K562 (cell line): Measurements from ENCODE around the gene GNAL. TPM values are rescaled to one million over a fixed set of nuclear protein-coding genes. Genes with fewer than 3 reads are reported as not detected.

Experiments used
- ATAC-seq: fragments of 200-7000 bp; cut with Tn5 transposase; 3 replicates; pipeline ENCODE4 v1.9.1; 2020; ENCODE audit warnings: moderate library complexity
- BruUV-seq: library from RNA; stranded (reverse); fragments of 400-500 nt; replicated peaks from 2 replicates; lab custom pipeline; 2021; lab: Mats Ljungman, UMichigan
- CTCF ChIA-PET: fragments of 300-600 bp; formaldehyde crosslinking; extraction: SDS; loops from one replicate; lab custom pipeline; 2021; ENCODE audit warnings: low intra/inter-chr PET ratio; lab: Yijun Ruan, JAX
- POLR2A ChIA-PET: fragments of 300-600, 350-650 bp; sonication (Branson Sonifier 250); formaldehyde crosslinking; extraction: SDS; loops from one replicate; lab custom pipeline; 2021; ENCODE audit warnings: antibody characterized with exemption, inconsistent platforms; lab: Yijun Ruan, JAX
- DNase-seq, 4 experiments: peaks; one replicate each; pipeline versions ENCODE4 v3.0.0 to v3.0.0-alpha.2; 2011 to 2018; ENCODE audit warnings: low spot score in 3 of 4, mixed read lengths in 3 of 4; ENCODE audit errors: extremely low read depth in 1 of 4
- FAIRE-seq: peaks from 2 replicates; lab custom pipeline; 2011; peaks lifted over from hg19 to GRCh38; lab: Jason Lieb, UNC
- H2AFZ ChIP-seq: 2 replicates; pipeline ENCODE4 v1.6.0; 2011; ENCODE audit warnings: low read depth, low read length, control low read depth, inconsistent platforms
- H3K27ac ChIP-seq: fragments of 200-600 bp; 3 replicates; pipeline ENCODE4 v1.8.0; 2011; ENCODE audit warnings: low read depth, mild to moderate bottlenecking, control low read depth, inconsistent platforms, low read length, moderate library complexity, mixed read lengths; ENCODE audit errors: extremely low read depth
- H3K27me3 ChIP-seq, 2 experiments: fragments of 300-600 bp in 1 of 2; 2 replicates in 1 of 2; 3 replicates in 1 of 2; pipeline versions ENCODE4 v1.6.0 to v1.8.0; 2011; ENCODE audit warnings: inconsistent platforms in 2 of 2, low read length in 2 of 2, mild to moderate bottlenecking in 1 of 2, mixed read lengths in 1 of 2, moderate library complexity in 1 of 2; ENCODE audit not compliant: control insufficient read depth in 2 of 2, insufficient read depth in 2 of 2
- H3K36me3 ChIP-seq: fragments of 300-600 bp; 3 replicates; pipeline ENCODE4 v1.8.0; 2011; ENCODE audit warnings: mild to moderate bottlenecking, low read length, inconsistent platforms; ENCODE audit not compliant: control insufficient read depth, insufficient read depth
- H3K4me1 ChIP-seq, 2 experiments: fragments of 200-600 bp in 1 of 2; replicated peaks in 1 of 2; 2 replicates in 1 of 2; 3 replicates in 1 of 2; pipeline versions ENCODE4 v1.5.1 to v1.8.0; 2011; ENCODE audit warnings: inconsistent platforms in 2 of 2, low read length in 2 of 2, mild to moderate bottlenecking in 1 of 2, mixed read lengths in 1 of 2, moderate library complexity in 1 of 2; ENCODE audit not compliant: control insufficient read depth in 2 of 2, insufficient read depth in 2 of 2
- H3K4me2 ChIP-seq: 2 replicates; pipeline ENCODE4 v1.6.1; 2011; ENCODE audit warnings: low read length, control low read depth, inconsistent platforms, mixed read lengths; ENCODE audit not compliant: insufficient read depth
- H3K4me3 ChIP-seq: fragments of 200-600 bp; sonication (generic), shearing (Covaris generic); 2 replicates; pipeline ENCODE4 v1.5.1; 2016; ENCODE audit warnings: control low read depth, inconsistent platforms
- H3K79me2 ChIP-seq: fragments of 200-600 bp; 3 replicates; pipeline ENCODE4 v1.8.0; 2011; ENCODE audit warnings: low read length, inconsistent platforms; ENCODE audit not compliant: control insufficient read depth, insufficient read depth
- H3K9ac ChIP-seq, 2 experiments: 2 replicates each; pipeline versions ENCODE4 v1.6.0 to v1.6.1; 2011; ENCODE audit warnings: low read depth in 2 of 2, low read length in 2 of 2, control low read depth in 1 of 2, inconsistent platforms in 1 of 2, mild to moderate bottlenecking in 1 of 2, mixed read lengths in 1 of 2; ENCODE audit not compliant: insufficient read depth in 1 of 2
- H3K9me1 ChIP-seq: one replicate; pipeline ENCODE4 v1.6.0; 2011; ENCODE audit warnings: inconsistent platforms, mild to moderate bottlenecking, low read length, moderate library complexity; ENCODE audit not compliant: control insufficient read depth, insufficient read depth
- H3K9me3 ChIP-seq: replicated peaks from 2 replicates; pipeline ENCODE4 v1.5.1; 2011; ENCODE audit warnings: low read depth, low read length, inconsistent platforms; ENCODE audit not compliant: control insufficient read depth, insufficient read depth
- H4K20me1 ChIP-seq: replicated peaks from 2 replicates; pipeline ENCODE4 v1.6.1; 2011; ENCODE audit warnings: low read length, inconsistent platforms, mixed read lengths; ENCODE audit not compliant: control insufficient read depth, insufficient read depth
- ADNP ChIP-seq: fragments of 200-800 bp; sonication (Bioruptor generic); IDR thresholded peaks from 2 replicates; pipeline ENCODE4 v1.6.1; 2016; ENCODE audit warnings: missing genetic modification characterization, missing compliant biosample characterization
- AFF4 ChIP-seq: sonication (generic); formaldehyde crosslinking; IDR thresholded peaks from 2 replicates; pipeline ENCODE4 v1.8.0; 2023; ENCODE audit warnings: mild to moderate bottlenecking, missing genetic modification reagents
- CHCHD3 ChIP-seq: fragments of 250-450 bp; sonication (Bioruptor Pico); IDR thresholded peaks from 2 replicates; pipeline ENCODE4 v2.1.2; 2022; ENCODE audit warnings: mild to moderate bottlenecking
- DEAF1 ChIP-seq: fragments of 450-650 bp; formaldehyde crosslinking; IDR thresholded peaks from 2 replicates; pipeline ENCODE4 v1.4.0; 2020; ENCODE audit warnings: mild to moderate bottlenecking, moderate library complexity
- MAFF ChIP-seq: IDR thresholded peaks from 2 replicates; pipeline ENCODE4 v1.6.1; 2012; ENCODE audit warnings: low read length, improper control_type of control experiment
- PBX2 ChIP-seq, 2 experiments: IDR thresholded peaks in 1 of 2; conservative IDR thresholded peaks in 1 of 2; 2 replicates each; pipeline ENCODE4 v1.6.1; 2016; ENCODE audit warnings: low read depth in 2 of 2, mild to moderate bottlenecking in 1 of 2, missing compliant biosample characterization in 1 of 2, missing genetic modification characterization in 1 of 2, moderate library complexity in 1 of 2
- SIX5 ChIP-seq, 2 experiments: IDR thresholded peaks; 2 replicates each; pipeline ENCODE4 v1.6.1; 2011; ENCODE audit warnings: low read length in 2 of 2, borderline replicate concordance in 1 of 2, low read depth in 1 of 2, mild to moderate bottlenecking in 1 of 2, moderate library complexity in 1 of 2; ENCODE audit not compliant: insufficient read depth in 1 of 2
- XRCC3 ChIP-seq: fragments of 450-650 bp; IDR thresholded peaks from 2 replicates; pipeline ENCODE4 v1.6.1; 2017; ENCODE audit warnings: mild to moderate bottlenecking, moderate library complexity
- ZEB2 ChIP-seq: fragments of 450-650 bp; IDR thresholded peaks from 2 replicates; pipeline ENCODE4 v1.6.1; 2016
- ZKSCAN3 ChIP-seq: fragments of 250-450 bp; sonication (Bioruptor Pico); IDR thresholded peaks from 2 replicates; pipeline ENCODE4 v1.4.0; 2020
- ZNF347 ChIP-seq: fragments of 450-650 bp; formaldehyde crosslinking; IDR thresholded peaks from 2 replicates; pipeline ENCODE4 v1.4.0; 2020; ENCODE audit warnings: low read depth, mild to moderate bottlenecking, moderate library complexity
- ZNF408 ChIP-seq: fragments of 250-450 bp; sonication (Bioruptor Pico); IDR thresholded peaks from 2 replicates; pipeline ENCODE4 v1.4.0; 2020; ENCODE audit warnings: low read depth, mild to moderate bottlenecking, moderate library complexity
- ZNF512 ChIP-seq: IDR thresholded peaks from 2 replicates; pipeline ENCODE4 v1.6.1; 2016; ENCODE audit warnings: missing genetic modification characterization, missing compliant biosample characterization
- WGBS: fragments of 100-300 bp; shearing (Covaris generic); methylation state at CpG from one replicate; pipeline ENCODE4 v1.1.6; 2016; ENCODE audit warnings: low coverage, mixed read lengths; ENCODE audit not compliant: insufficient coverage; ENCODE audit errors: missing lambda C conversion rate; 5-methylcytosine and 5-hydroxymethylcytosine counted together
- in situ Hi-C: fragments of 300-500 bp; cut with MboI; formaldehyde crosslinking; loops from 4 replicates; pipeline ENCODE4 v1.15.0; 2018; ENCODE audit warnings: inconsistent platforms, mixed read lengths
- intact Hi-C: fragments of 100-400 bp; cut with micrococcal nuclease; formaldehyde crosslinking; loops from 2 replicates; pipeline ENCODE4 v1.14.2; 2022
- polyA plus RNA-seq, 8 experiments: library from polyadenylated mRNA; depleted of rRNA in 4 of 8; stranded (reverse) in 5 of 8; unstranded in 3 of 8; fragments of >200 nt; fragmentation: Nextera tagmentation in 2 of 8; fragmentation: Illumina TruSeq in 1 of 8; extraction: Ambion mirVana in 2 of 8; extraction: Trizol in 1 of 8; gene quantifications; 2 replicates each; pipeline versions ENCODE4 v1.2.1 to v1.2.3, GENCODE V29; 2011 to 2014; ENCODE audit warnings: inconsistent platforms in 1 of 8, missing spikeins in 1 of 8
- total RNA-seq, 7 experiments: library from RNA; depleted of rRNA in 6 of 7; stranded (reverse); fragments of >200 nt in 6 of 7; fragmentation: Illumina TruSeq in 2 of 7; extraction: Trizol in 2 of 7; gene quantifications; 2 replicates each; pipeline versions ENCODE4 v1.2.1 to v1.2.3, GENCODE V29; 2011 to 2021; ENCODE audit warnings: low replicate concordance in 1 of 7

GNAL gene
- total and polyA plus RNA-seq, 9 of the 15 experiments (the other 6 are each of a cell fraction or from before 2014, with no cell fraction given), result under 0.01 to 0.10 (median 0.01) TPM; not detected in 5

GRCh38 chr18:11660691-11661090, 28.4 kb upstream of the GNAL start:
- Histone ChIP-seq H3K9me3 (no peaks in the 10 kb centered on the region), H3K4me2 (no peak overlapping the region), H3K27ac (no peak overlapping the region), H3K4me3 (no peak overlapping the region), H3K36me3 (no peaks in the 10 kb centered on the region), H3K27me3 (peaks cover 12 to 24% of the 10 kb centered on the region in 2 experiments; a peak in 3 of 5 replicates), H3K9me1 (no peaks in the 10 kb centered on the region), H2AFZ (no peak overlapping the region), H3K79me2 (no peaks in the 10 kb centered on the region), H3K9ac (no peak overlapping the region), H3K4me1 (no peaks in the 10 kb centered on the region), H4K20me1 (0 out of 2 replicates have a peak, but pooled peaks cover 3% of the 10 kb centered on the region)
- in situ Hi-C loops (no loop called here), intact Hi-C loops (no loop called here)
- no peak for ATAC-seq
- 0% methylated on average over 6 of the region's 7 CpGs for WGBS
- FAIRE-seq, result no peak
- DNase-seq, result no peak
- BruUV-seq, result no TSS peak
- ChIA-PET CTCF (no interaction called here), POLR2A (interaction anchor here (0.6 kb wide), 1 partner anchor 54 kb away, joined by 3 read pairs; no protein-coding TSS in a partner anchor)
- TF ChIP-seq CHCHD3 (no peak), PBX2 (CRISPR knock-in tag; IDR thresholded peaks at IDR 0.05; ENCODE audit: low read depth) (no peak), PBX2 (tag; conservative IDR thresholded peaks at IDR 0.05; ENCODE audit: low read depth) (no peak), SIX5 (IDR thresholded peaks at IDR 0.05; ENCODE audit: borderline replicate concordance in 1 of 2, insufficient read depth in 1 of 2, low read depth in 1 of 2, low read length in 2 of 2) (no peak), XRCC3 (no peak), MAFF (no peak), ZNF347 (CRISPR knock-in tag) (no peak), AFF4 (CRISPR knock-in tag) (no peak), ZNF408 (CRISPR knock-in tag) (no peak), ZKSCAN3 (CRISPR knock-in tag) (no peak), ZNF512 (tag) (no peak), ZEB2 (no peak), DEAF1 (no peak), ADNP (tag) (no peak)
